HG03060 (cell line): Measurements from ENCODE around the gene RGS8.
"Not testable (repeated sequence)": the region's sequence is repeated elsewhere in the genome, so short reads cannot be mapped to it uniquely, and the experiment has no call there.

Experiments
- ATAC-seq: cut with Tn5 transposase; IDR thresholded peaks from one replicate; pipeline ENCODE4 v1.9.1; 2021; ENCODE audit warnings: low read depth, moderate number of reproducible peaks; ENCODE audit not compliant: unreplicated experiment

RGS8 gene

GRCh38 chr1:182702826-182703524, 18.6 kb upstream of the RGS8 start:
- ATAC-seq, result no peak

GRCh38 chr1:182700351-182700709, 15.9 kb upstream of the RGS8 start:
- ATAC-seq, result no peak

GRCh38 chr1:182699393-182700350, 15.3 kb upstream of the RGS8 start:
- ATAC-seq, result no peak

GRCh38 chr1:182698971-182699370, 14.6 kb upstream of the RGS8 start:
- ATAC-seq, result no peak

GRCh38 chr1:182693139-182693538, 8.8 kb upstream of the RGS8 start:
- not testable (repeated sequence) for ATAC-seq

- no peak for ATAC-seq
These were observed 6.6 kb upstream of the RGS8 start for GRCh38 chr1:182690886-182691443.

- ATAC-seq, result no peak
These were observed 4.2 kb upstream of the RGS8 start for GRCh38 chr1:182688436-182689205.

GRCh38 chr1:182687361-182687760, 3.0 kb upstream of the RGS8 start:
- no peak for ATAC-seq

GRCh38 chr1:182686446-182686845, 2.1 kb upstream of the RGS8 start:
- no peak for ATAC-seq

- ATAC-seq, result no peak
These were observed 828 bp upstream of the RGS8 start for GRCh38 chr1:182685215-182685614.

GRCh38 chr1:182682898-182683501, 1.4 kb downstream of the RGS8 start:
- ATAC-seq, result no peak

- ATAC-seq, result no peak
These were observed 2.0 kb downstream of the RGS8 start for GRCh38 chr1:182682406-182682805.

GRCh38 chr1:182681568-182681912, 2.8 kb downstream of the RGS8 start:
- no peak for ATAC-seq

GRCh38 chr1:182680901-182681567, 3.4 kb downstream of the RGS8 start:
- ATAC-seq, result no peak

- ATAC-seq, result no peak
These were observed 4.0 kb downstream of the RGS8 start for GRCh38 chr1:182680408-182680807.

- ATAC-seq, result no peak
These were observed 4.7 kb downstream of the RGS8 start for GRCh38 chr1:182679684-182680083.

- peak; percentile 80 for ATAC-seq
These were observed 6.8 kb downstream of the RGS8 start for GRCh38 chr1:182677397-182678098.

- no peak for ATAC-seq
These were observed 8.1 kb downstream of the RGS8 start for GRCh38 chr1:182676274-182676673.
